ENCODE results near the gene GNPNAT1. TPM values are rescaled to one million over a fixed set of nuclear protein-coding genes. Genes with fewer than 3 reads are reported as not detected.

GNPNAT1 gene
- total and polyA plus RNA-seq, 2 donors (not counting 3 experiments of a cell fraction or from before 2014, with no cell fraction given): 18.7 to 38.9 TPM

GRCh38 chr14:52730709-52731111, 60.7 kb downstream of the GNPNAT1 start:
- Histone ChIP-seq H3K9me1 (replicated peaks; ENCODE audit: control insufficient read depth, extremely low read depth, insufficient read depth, low read length) (no peaks in the 10 kb centered on the region), H4K20me1 (replicated peaks; ENCODE audit: control insufficient read depth, extremely low read depth, insufficient read depth, low read length) (no peaks in the 10 kb centered on the region), H3K27ac (ENCODE audit: insufficient read depth, low read depth, low read length) (peak overlapping the region; percentile 29), H3K4me3 (replicated peaks in 1 of 3; ENCODE audit: insufficient read depth in 1 of 3, low read depth in 1 of 3, low read length in 3 of 3) (peak overlapping the region; percentile 50 to 98 (median 88)), H3K4me2 (ENCODE audit: insufficient read depth, low read length) (peak overlapping the region; percentile 92), H3K36me3 (ENCODE audit: control insufficient read depth in 2 of 2, extremely low read depth in 1 of 2, insufficient read depth in 2 of 2, low read length in 2 of 2) (peaks cover 0 to 6% of the 10 kb centered on the region in 2 experiments), H2AFZ (ENCODE audit: low read depth, low read length) (peak overlapping the region; percentile 85), H3K9ac (replicated peaks; ENCODE audit: extremely low read depth, insufficient read depth, low read length) (peak overlapping the region; percentile 70), H3K9me3 (replicated peaks; ENCODE audit: control insufficient read depth, insufficient read depth, low read length) (no peaks in the 10 kb centered on the region), H3K4me1 (ENCODE audit: control insufficient read depth, extremely low read depth, insufficient read depth, low read length) (peaks cover 3% of the 10 kb centered on the region), H3K79me2 (ENCODE audit: control insufficient read depth, insufficient read depth, low read length) (peaks cover 16% of the 10 kb centered on the region), H3K27me3 (ENCODE audit: control insufficient read depth in 2 of 2, insufficient read depth in 2 of 2, low read length in 2 of 2) (no peaks in the 10 kb centered on the region)
- no TSS peak for BruUV-seq (replicated peaks)
- intact Hi-C loops (cut with micrococcal nuclease): loop anchor here (1.0 to 5.0 kb wide), 5 partner anchors 24 to 576 kb away; partner anchors contain the start of genes FERMT2, GPR137C, PSMC6 and TXNDC16
- TF ChIP-seq POLR2A (IDR thresholded peaks at IDR 0.05; ENCODE audit: low read depth, low read length) (no peak), JUN (IDR thresholded peaks at IDR 0.05; ENCODE audit: borderline replicate concordance, insufficient read depth, insufficient read length, low read depth) (no peak), POLR2AphosphoS5 (IDR thresholded peaks at IDR 0.05; ENCODE audit: insufficient read depth, low read depth, low read length) (no peak), GATA2 (IDR thresholded peaks at IDR 0.05; ENCODE audit: insufficient read depth, insufficient read length, low read depth, low read length) (no peak), MYC (IDR thresholded peaks at IDR 0.05; ENCODE audit: low read depth, low read length) (no peak), CTCF (IDR thresholded peaks at IDR 0.05; ENCODE audit: extremely low read depth in 1 of 2, insufficient read depth in 1 of 2, low read depth in 1 of 2, low read length in 2 of 2) (no peak), EZH2 (IDR thresholded peaks at IDR 0.05; ENCODE audit: borderline replicate concordance, low read depth, low read length, severe bottlenecking) (no peak), FOS (IDR thresholded peaks at IDR 0.05; ENCODE audit: borderline replicate concordance, insufficient read depth, low read length) (no peak)
- TF ChIP-seq, protein P1, sequence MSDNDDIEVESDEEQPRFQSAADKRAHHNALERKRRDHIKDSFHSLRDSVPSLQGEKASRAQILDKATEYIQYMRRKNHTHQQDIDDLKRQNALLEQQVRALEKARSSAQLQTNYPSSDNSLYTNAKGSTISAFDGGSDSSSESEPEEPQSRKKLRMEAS (IDR thresholded peaks at IDR 0.05; ENCODE audit: insufficient read depth, insufficient read length): no peak
- ChIA-PET CTCF (interaction anchor here (0.7 to 1.4 kb wide), 2 partner anchors 46 to 230 kb away, joined by 3 to 7 read pairs; no protein-coding TSS in a partner anchor), POLR2A (interaction anchor here (1.0 kb wide), 1 partner anchor 30 kb away, joined by 4 read pairs; no protein-coding TSS in a partner anchor)
- DNase-seq (ENCODE audit: low read depth, low spot score) (peak; percentile 61), FAIRE-seq (no peak)
- dilution Hi-C loops (cut with MboI; ENCODE audit: extremely low pct_ligation_motif_present, low sequenced_read_pairs): no loop called here
